B cell (primary cell): Measurements from ENCODE around the gene ZFAND6. TPM values are rescaled to one million over a fixed set of nuclear protein-coding genes. Genes with fewer than 3 reads are reported as not detected.

Experiments used
- ATAC-seq: fragments of 200-7000 bp; cut with Tn5 transposase; one replicate; pipeline ENCODE4 v1.10.0; 2021; ENCODE audit warnings: low read depth, mild to moderate bottlenecking, moderate number of reproducible peaks, moderate library complexity
- CTCF ChIA-PET: fragments of 350-600 bp; sonication (Branson Sonifier 250); formaldehyde crosslinking; loops from one replicate; lab custom pipeline; 2021; ENCODE audit warnings: antibody characterized with exemption, inconsistent platforms; lab: Charles Lee
- POLR2A ChIA-PET: fragments of 350-600 bp; sonication (Branson Sonifier 250); formaldehyde crosslinking; loops from one replicate; lab custom pipeline; 2021; ENCODE audit warnings: antibody characterized with exemption; lab: Charles Lee
- DNase-seq: peaks from one replicate; pipeline ENCODE4 v3.0.0; 2013
- H2AFZ ChIP-seq: 2 replicates; pipeline ENCODE4 v1.6.1; 2012; ENCODE audit warnings: mild to moderate bottlenecking, low read depth, low read length; ENCODE audit not compliant: insufficient read depth, poor library complexity, severe bottlenecking
- H3K27ac ChIP-seq, 2 donors: 1 replicate in 1 of 2; 2 replicates in 1 of 2; pipeline ENCODE4 v1.5.1; 2012 to 2013; ENCODE audit warnings: low read length in 2 of 2, mild to moderate bottlenecking in 2 of 2, moderate library complexity in 1 of 2
- H3K27me3 ChIP-seq, 4 experiments: fragments of 200-600 bp in 1 of 4; sonication (generic) in 1 of 4; replicated peaks in 1 of 4; 1 replicate in 2 of 4; 2 replicates in 2 of 4; pipeline versions ENCODE4 v1.6.1 to v1.7.0; 2013 to 2016; ENCODE audit warnings: low read length in 3 of 4, mild to moderate bottlenecking in 2 of 4, mixed read lengths in 1 of 4, moderate library complexity in 1 of 4; ENCODE audit not compliant: insufficient read depth in 4 of 4, control insufficient read depth in 3 of 4; ENCODE audit errors: control extremely low read depth in 1 of 4
- H3K36me3 ChIP-seq, 2 experiments: replicated peaks in 1 of 2; 1 replicate in 1 of 2; 2 replicates in 1 of 2; pipeline versions ENCODE4 v1.6.1 to v1.7.1; 2013; ENCODE audit warnings: low read length in 1 of 2; ENCODE audit not compliant: insufficient read depth in 2 of 2, control insufficient read depth in 1 of 2; ENCODE audit errors: control extremely low read depth in 1 of 2, extremely low read depth in 1 of 2
- H3K4me1 ChIP-seq, 2 donors: fragments of 200-600 bp in 1 of 2; sonication (generic) in 1 of 2; 1 replicate in 1 of 2; 2 replicates in 1 of 2; pipeline versions ENCODE4 v1.5.1 to v1.6.1; 2013 to 2017; ENCODE audit warnings: low read length in 2 of 2; ENCODE audit not compliant: control insufficient read depth in 2 of 2, insufficient read depth in 2 of 2
- H3K4me2 ChIP-seq: replicated peaks from 2 replicates; pipeline ENCODE3; 2012; ENCODE audit warnings: mild to moderate bottlenecking, low read depth, low read length; ENCODE audit not compliant: poor library complexity, severe bottlenecking
- H3K4me3 ChIP-seq, 5 experiments: fragments of 200-600 bp in 1 of 5; sonication (generic) in 1 of 5; 1 replicate in 3 of 5; 2 replicates in 2 of 5; pipeline versions ENCODE4 v1.5.1 to v1.7.0; 2011 to 2016; ENCODE audit warnings: low read length in 4 of 5, mild to moderate bottlenecking in 4 of 5, low read depth in 2 of 5, control low read depth in 1 of 5, moderate library complexity in 1 of 5; ENCODE audit not compliant: insufficient read depth in 1 of 5; ENCODE audit errors: control extremely low read depth in 1 of 5, extremely low read depth in 1 of 5
- H3K79me2 ChIP-seq: fragments of 200-600 bp; sonication (generic); one replicate; pipeline ENCODE4 v1.6.0; 2016; ENCODE audit warnings: low read length; ENCODE audit not compliant: control insufficient read depth, insufficient read depth
- H3K9ac ChIP-seq: fragments of 200-600 bp; sonication (generic); 2 replicates; pipeline ENCODE4 v1.6.1; 2017; ENCODE audit warnings: mild to moderate bottlenecking, low read length, moderate library complexity
- H3K9me3 ChIP-seq, 3 donors: one replicate each; pipeline versions ENCODE4 v1.6.1 to v1.7.1; 2013; ENCODE audit warnings: low read length in 2 of 3; ENCODE audit not compliant: control insufficient read depth in 2 of 3, insufficient read depth in 1 of 3; ENCODE audit errors: control extremely low read depth in 1 of 3
- H4K20me1 ChIP-seq: 2 replicates; pipeline ENCODE4 v1.6.0; 2012; ENCODE audit warnings: mild to moderate bottlenecking, low read length; ENCODE audit not compliant: insufficient read depth, control insufficient read depth, poor library complexity, severe bottlenecking
- H3K27ac Mint-ChIP-seq: one replicate; pipeline ENCODE4 v1.8.0; 2021; ENCODE audit warnings: mixed read lengths
- H3K27me3 Mint-ChIP-seq: one replicate; pipeline ENCODE4 v1.8.0; 2021; ENCODE audit warnings: mixed read lengths
- H3K4me1 Mint-ChIP-seq: one replicate; pipeline ENCODE4 v1.8.0; 2021; ENCODE audit warnings: mixed read lengths
- H3K4me3 Mint-ChIP-seq: one replicate; pipeline ENCODE4 v1.8.0; 2021; ENCODE audit warnings: mixed read lengths
- H3K9me3 Mint-ChIP-seq: one replicate; pipeline ENCODE4 v1.8.0; 2022; ENCODE audit warnings: mixed read lengths; ENCODE audit not compliant: insufficient read depth
- EZH2 ChIP-seq: IDR thresholded peaks from 2 replicates; pipeline ENCODE4 v1.6.1; 2012; ENCODE audit warnings: borderline replicate concordance, low read depth, mild to moderate bottlenecking, moderate library complexity, low read length; ENCODE audit not compliant: insufficient read depth, poor library complexity, severe bottlenecking
- WGBS: methylation state at CpG from one replicate; pipeline ENCODE4 v1.1.5; 2013; ENCODE audit warnings: missing lambda C conversion rate; ENCODE audit not compliant: insufficient coverage; 5-methylcytosine and 5-hydroxymethylcytosine counted together
- intact Hi-C: fragments of 100-400 bp; cut with micrococcal nuclease; formaldehyde crosslinking; loops from one replicate; pipeline ENCODE4 v1.10.0; 2022
- polyA plus RNA-seq: library from polyadenylated mRNA; depleted of rRNA; stranded (reverse); fragments of >200 nt; gene quantifications from 2 replicates; pipeline ENCODE4 v1.2.3, GENCODE V29; 2012
- total RNA-seq, 2 donors: library from RNA; stranded (reverse); fragments of 120-200 nt in 1 of 2; gene quantifications; 1 replicate in 1 of 2; 2 replicates in 1 of 2; pipeline versions ENCODE4 v1.2.3 to v1.2.4, GENCODE V29; 2013 to 2022
- TF ChIP-seq, protein P1 (sequence below): fragments of 200-600 bp; IDR thresholded peaks from one replicate; pipeline ENCODE4 v1.8.0; 2022; ENCODE audit warnings: antibody characterized with exemption, mild to moderate bottlenecking

The ZFAND6 gene
- total and polyA plus RNA-seq, 2 donors (not counting 1 experiment from before 2014, with no cell fraction given) = 60.6 to 144 TPM

GRCh38 chr15:80072285-80072994, 13.0 kb downstream of the ZFAND6 start:
- Histone ChIP-seq H3K27me3 (no peaks in the 10 kb centered on the region), H3K4me3 (peak overlapping the region in 4 of 5 experiments; percentile 6 to 44 (median 22)), H3K9ac (peak overlapping the region; percentile 39), H3K9me3 (no peaks in the 10 kb centered on the region), H4K20me1 (peaks cover 70% of the 10 kb centered on the region), H3K36me3 (peaks cover 0 to 1% of the 10 kb centered on the region in 2 experiments), H3K27ac (peak overlapping the region in 1 of 2 donors; percentile 48), H3K4me1 (peaks cover 5 to 33% of the 10 kb centered on the region in 2 donors), H3K79me2 (peaks cover 99% of the 10 kb centered on the region), H2AFZ (no peak overlapping the region), H3K4me2 (peak overlapping the region; percentile 62)
- Mint-ChIP-seq H3K9me3 (no peaks in the 10 kb centered on the region), H3K27me3 (no peaks in the 10 kb centered on the region), H3K4me1 (peaks cover 71% of the 10 kb centered on the region), H3K27ac (peak overlapping the region; percentile 32), H3K4me3 (peak overlapping the region; percentile 76)
- ChIA-PET CTCF (interaction anchor here (1.5 to 2.1 kb wide), 2 partner anchors 10 to 12 kb away, joined by 5 read pairs; no protein-coding TSS in a partner anchor), POLR2A (no interaction called here)
- intact Hi-C loops = no loop called here
- TF ChIP-seq, protein P1, sequence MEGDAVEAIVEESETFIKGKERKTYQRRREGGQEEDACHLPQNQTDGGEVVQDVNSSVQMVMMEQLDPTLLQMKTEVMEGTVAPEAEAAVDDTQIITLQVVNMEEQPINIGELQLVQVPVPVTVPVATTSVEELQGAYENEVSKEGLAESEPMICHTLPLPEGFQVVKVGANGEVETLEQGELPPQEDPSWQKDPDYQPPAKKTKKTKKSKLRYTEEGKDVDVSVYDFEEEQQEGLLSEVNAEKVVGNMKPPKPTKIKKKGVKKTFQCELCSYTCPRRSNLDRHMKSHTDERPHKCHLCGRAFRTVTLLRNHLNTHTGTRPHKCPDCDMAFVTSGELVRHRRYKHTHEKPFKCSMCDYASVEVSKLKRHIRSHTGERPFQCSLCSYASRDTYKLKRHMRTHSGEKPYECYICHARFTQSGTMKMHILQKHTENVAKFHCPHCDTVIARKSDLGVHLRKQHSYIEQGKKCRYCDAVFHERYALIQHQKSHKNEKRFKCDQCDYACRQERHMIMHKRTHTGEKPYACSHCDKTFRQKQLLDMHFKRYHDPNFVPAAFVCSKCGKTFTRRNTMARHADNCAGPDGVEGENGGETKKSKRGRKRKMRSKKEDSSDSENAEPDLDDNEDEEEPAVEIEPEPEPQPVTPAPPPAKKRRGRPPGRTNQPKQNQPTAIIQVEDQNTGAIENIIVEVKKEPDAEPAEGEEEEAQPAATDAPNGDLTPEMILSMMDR = no peak
- WGBS = no CpG with 5 or more reads among the region's 1 CpG
- DNase-seq (peak; percentile 47), ATAC-seq (peak; percentile 67)

GRCh38 chr15:80073197-80073596, 13.7 kb downstream of the ZFAND6 start:
- Histone ChIP-seq H3K9ac (no peak overlapping the region), H2AFZ (no peak overlapping the region), H3K4me2 (peak overlapping the region; percentile 62), H4K20me1 (peaks cover 65% of the 10 kb centered on the region), H3K27ac (no peak overlapping the region), H3K4me3 (no peak overlapping the region), H3K79me2 (peaks cover 99% of the 10 kb centered on the region), H3K36me3 (peaks cover 0 to 1% of the 10 kb centered on the region in 2 experiments), H3K9me3 (no peaks in the 10 kb centered on the region), H3K27me3 (no peaks in the 10 kb centered on the region), H3K4me1 (peaks cover 5 to 33% of the 10 kb centered on the region in 2 donors)
- H3K4me1 Mint-ChIP-seq = peaks cover 73% of the 10 kb centered on the region
- WGBS = no CpG with 5 or more reads among the region's 3 CpGs
- DNase-seq = no peak
- no peaks in the 10 kb centered on the region for H3K9me3 Mint-ChIP-seq
- no peak for ATAC-seq
- POLR2A ChIA-PET = no interaction called here
- CTCF ChIA-PET = interaction anchor here (0.6 kb wide), 1 partner anchor 186 kb away, joined by 3 read pairs; no protein-coding TSS in a partner anchor
- H3K27me3 Mint-ChIP-seq = no peaks in the 10 kb centered on the region
- intact Hi-C loops = no loop called here
- TF ChIP-seq, protein P1 = no peak
- no peak for TF ChIP-seq EZH2
- H3K27ac Mint-ChIP-seq = no peak overlapping the region
- H3K4me3 Mint-ChIP-seq = no peak overlapping the region
